Measurements from ENCODE around the gene LRRC3. TPM values are rescaled to one million over a fixed set of nuclear protein-coding genes. Genes with fewer than 3 reads are reported as not detected.
A peak's percentile ranks its signal among the peaks of the same experiment; 100 is the strongest.

Gene LRRC3
- total RNA-seq, 2 experiments from 2014 or later = 0.55 to 0.61 TPM

- peaks cover 4% of the 10 kb centered on the region for H3K9me3 Mint-ChIP-seq
- H3K9me3 ChIP-seq (ENCODE audit: control insufficient read depth in 1 of 2, insufficient read depth in 1 of 2, low read length in 2 of 2) = peaks cover 0 to 9% of the 10 kb centered on the region in 2 experiments
- H3K27ac Mint-ChIP-seq = no peak overlapping the region
- ATAC-seq (ENCODE audit: poor library complexity) = no peak
- H3K27ac ChIP-seq (ENCODE audit: low read depth in 1 of 2, low read length in 2 of 2) = no peak overlapping the region
- no peaks in the 10 kb centered on the region for H3K4me1 Mint-ChIP-seq (ENCODE audit: low read depth)
- no peaks in the 10 kb centered on the region for H3K27me3 Mint-ChIP-seq
- no peaks in the 10 kb centered on the region for H3K4me1 ChIP-seq (ENCODE audit: insufficient read depth, low read length)
- no peak overlapping the region for H3K4me3 ChIP-seq (ENCODE audit: low read length)
- H3K36me3 Mint-ChIP-seq (ENCODE audit: low read depth) = no peaks in the 10 kb centered on the region
- H3K36me3 ChIP-seq (ENCODE audit: insufficient read depth, low read length) = no peaks in the 10 kb centered on the region
- DNase-seq = peak in 1 of 14 experiments; percentile 29
- ChIA-PET CTCF (no interaction called here), POLR2A (no interaction called here)
- H3K4me3 Mint-ChIP-seq = no peak overlapping the region
- intact Hi-C loops (cut with DNase I, micrococcal nuclease) = no loop called here
- no peaks in the 10 kb centered on the region for H3K27me3 ChIP-seq (ENCODE audit: control insufficient read depth in 1 of 2, insufficient read depth in 2 of 2, low read length in 2 of 2)
- no peak for TF ChIP-seq CTCF (IDR thresholded peaks at IDR 0.05)
Measured at GRCh38 chr21:44434936-44435635, 20.2 kb upstream of the LRRC3 start.

- Histone ChIP-seq H3K27ac (ENCODE audit: low read depth in 1 of 2, low read length in 2 of 2) (no peak overlapping the region), H3K4me3 (ENCODE audit: low read length) (no peak overlapping the region), H3K9me3 (ENCODE audit: control insufficient read depth in 1 of 2, insufficient read depth in 1 of 2, low read length in 2 of 2) (peaks cover 0 to 8% of the 10 kb centered on the region in 2 experiments), H3K4me1 (ENCODE audit: insufficient read depth, low read length) (no peaks in the 10 kb centered on the region), H3K36me3 (ENCODE audit: insufficient read depth, low read length) (no peaks in the 10 kb centered on the region), H3K27me3 (ENCODE audit: control insufficient read depth in 1 of 2, insufficient read depth in 2 of 2, low read length in 2 of 2) (no peaks in the 10 kb centered on the region)
- H3K36me3 Mint-ChIP-seq (ENCODE audit: low read depth) = no peaks in the 10 kb centered on the region
- no peak for TF ChIP-seq CTCF (IDR thresholded peaks at IDR 0.05)
- ChIA-PET POLR2A (no interaction called here), CTCF (interaction anchor here (0.7 kb wide), 1 partner anchor 759 kb away, joined by 4 read pairs; no protein-coding TSS in a partner anchor)
- H3K9me3 Mint-ChIP-seq = peaks cover 3% of the 10 kb centered on the region
- no peak overlapping the region for H3K27ac Mint-ChIP-seq
- no peaks in the 10 kb centered on the region for H3K27me3 Mint-ChIP-seq
- intact Hi-C loops (cut with DNase I, micrococcal nuclease) = no loop called here
- no peak for DNase-seq
- H3K4me1 Mint-ChIP-seq (ENCODE audit: low read depth) = no peaks in the 10 kb centered on the region
- H3K4me3 Mint-ChIP-seq = no peak overlapping the region
- no peak for ATAC-seq (ENCODE audit: poor library complexity)
Measured at GRCh38 chr21:44436111-44436611, 19.1 kb upstream of the LRRC3 start.

- no peak for TF ChIP-seq CTCF (IDR thresholded peaks at IDR 0.05)
- no peaks in the 10 kb centered on the region for H3K9me3 ChIP-seq (ENCODE audit: control insufficient read depth in 1 of 2, insufficient read depth in 1 of 2, low read length in 2 of 2)
Measured at GRCh38 chr21:44436958-44437357, 18.4 kb upstream of the LRRC3 start.

More at GRCh38 chr21:44436958-44437357, 18.4 kb upstream of the LRRC3 start:
- no peak overlapping the region for H3K27ac Mint-ChIP-seq
- H3K4me3 ChIP-seq (ENCODE audit: low read length) = no peak overlapping the region
- no peaks in the 10 kb centered on the region for H3K36me3 ChIP-seq (ENCODE audit: insufficient read depth, low read length)
- no peak overlapping the region for H3K27ac ChIP-seq (ENCODE audit: low read depth in 1 of 2, low read length in 2 of 2)
- H3K36me3 Mint-ChIP-seq (ENCODE audit: low read depth) = no peaks in the 10 kb centered on the region
- CTCF ChIA-PET = interaction anchor here (0.7 kb wide), 1 partner anchor 758 kb away, joined by 4 read pairs; no protein-coding TSS in a partner anchor
- POLR2A ChIA-PET = no interaction called here
- H3K4me3 Mint-ChIP-seq = no peak overlapping the region
- H3K9me3 Mint-ChIP-seq = no peaks in the 10 kb centered on the region
- H3K27me3 Mint-ChIP-seq = no peaks in the 10 kb centered on the region
- no peaks in the 10 kb centered on the region for H3K4me1 Mint-ChIP-seq (ENCODE audit: low read depth)
- DNase-seq (no peak), ATAC-seq (ENCODE audit: poor library complexity) (no peak)
- no peaks in the 10 kb centered on the region for H3K4me1 ChIP-seq (ENCODE audit: insufficient read depth, low read length)
- H3K27me3 ChIP-seq (ENCODE audit: control insufficient read depth in 1 of 2, insufficient read depth in 2 of 2, low read length in 2 of 2) = no peaks in the 10 kb centered on the region
- intact Hi-C loops (cut with DNase I, micrococcal nuclease) = no loop called here
